GM12865 (cell line): ENCODE results near the gene SBF1.

Experiments
- DNase-seq: peaks from one replicate; pipeline ENCODE4 v3.0.0; 2010; ENCODE audit warnings: low read depth
- H3K4me3 ChIP-seq: 2 replicates; pipeline ENCODE4 v1.5.1; 2011; ENCODE audit warnings: mild to moderate bottlenecking, low read depth, low read length, control low read depth
- TF ChIP-seq, protein P1 (sequence below): IDR thresholded peaks from 2 replicates; pipeline ENCODE4 v1.5.1; 2011; ENCODE audit warnings: low read length, control low read depth, low read depth, inconsistent platforms; ENCODE audit not compliant: insufficient read depth; ENCODE audit errors: missing control alignments

Gene SBF1

GRCh38 chr22:50488006-50488677, 13.3 kb upstream of the SBF1 start:
- no peak for DNase-seq
- TF ChIP-seq, protein P1, sequence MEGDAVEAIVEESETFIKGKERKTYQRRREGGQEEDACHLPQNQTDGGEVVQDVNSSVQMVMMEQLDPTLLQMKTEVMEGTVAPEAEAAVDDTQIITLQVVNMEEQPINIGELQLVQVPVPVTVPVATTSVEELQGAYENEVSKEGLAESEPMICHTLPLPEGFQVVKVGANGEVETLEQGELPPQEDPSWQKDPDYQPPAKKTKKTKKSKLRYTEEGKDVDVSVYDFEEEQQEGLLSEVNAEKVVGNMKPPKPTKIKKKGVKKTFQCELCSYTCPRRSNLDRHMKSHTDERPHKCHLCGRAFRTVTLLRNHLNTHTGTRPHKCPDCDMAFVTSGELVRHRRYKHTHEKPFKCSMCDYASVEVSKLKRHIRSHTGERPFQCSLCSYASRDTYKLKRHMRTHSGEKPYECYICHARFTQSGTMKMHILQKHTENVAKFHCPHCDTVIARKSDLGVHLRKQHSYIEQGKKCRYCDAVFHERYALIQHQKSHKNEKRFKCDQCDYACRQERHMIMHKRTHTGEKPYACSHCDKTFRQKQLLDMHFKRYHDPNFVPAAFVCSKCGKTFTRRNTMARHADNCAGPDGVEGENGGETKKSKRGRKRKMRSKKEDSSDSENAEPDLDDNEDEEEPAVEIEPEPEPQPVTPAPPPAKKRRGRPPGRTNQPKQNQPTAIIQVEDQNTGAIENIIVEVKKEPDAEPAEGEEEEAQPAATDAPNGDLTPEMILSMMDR: no peak
- no peak overlapping the region for H3K4me3 ChIP-seq

GRCh38 chr22:50487290-50488005, 12.6 kb upstream of the SBF1 start:
- no peak overlapping the region for H3K4me3 ChIP-seq
- TF ChIP-seq, protein P1: no peak
- DNase-seq: no peak

- no peak for DNase-seq
- H3K4me3 ChIP-seq: no peak within 1 kb of the TSS
Measured at GRCh38 chr22:50486561-50487289, 11.9 kb upstream of the SBF1 start, which contains the start of gene MIOX. TSS of gene MIOX (plus strand) at chr22:50486859. CDS start at chr22:50486898, 39 bp downstream.

DNA sequence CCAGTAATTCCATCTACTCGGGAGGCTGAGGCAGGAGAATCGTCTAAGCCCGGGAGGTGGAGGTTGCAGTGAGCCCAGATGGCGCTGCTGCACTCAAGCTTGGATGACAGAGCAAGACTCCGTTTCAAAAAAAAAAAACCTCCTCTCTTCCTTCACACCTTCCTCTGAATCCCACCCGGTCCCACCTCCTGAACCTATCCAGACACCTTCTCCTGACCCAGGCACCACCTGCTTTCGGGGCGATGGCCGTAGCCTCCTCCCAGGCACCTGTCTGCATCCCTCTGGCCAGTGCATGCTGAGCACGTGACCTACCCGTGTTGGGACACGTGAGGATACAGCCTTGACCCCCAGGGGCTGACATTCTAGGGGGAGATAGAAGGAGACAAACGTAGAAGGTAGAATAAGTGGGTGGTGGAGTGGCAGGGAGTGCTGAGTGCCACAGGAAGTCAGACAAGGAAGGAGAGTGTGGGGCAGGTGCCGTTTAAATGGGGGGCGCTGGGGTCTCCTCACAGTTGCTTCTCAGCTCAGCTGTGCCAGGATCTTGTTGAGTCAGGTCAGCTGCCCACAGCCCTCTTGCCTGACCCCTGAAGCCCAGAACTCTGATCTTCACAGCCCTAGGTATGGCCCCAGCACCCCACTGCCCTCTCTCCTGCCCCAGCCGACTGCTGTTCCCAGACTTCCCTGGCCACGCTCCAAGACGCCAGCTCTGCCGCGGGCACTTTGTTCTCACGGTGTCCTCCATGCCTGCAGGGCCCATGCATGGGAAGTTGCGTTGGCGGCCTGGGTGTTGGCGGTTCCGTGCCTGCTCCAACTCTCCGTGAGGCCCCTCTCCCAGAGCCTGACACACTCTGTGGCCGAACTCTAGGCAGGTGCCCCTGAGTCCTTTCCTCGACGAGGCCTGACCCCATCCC, 10.6 kb upstream of the SBF1 start:
- TF ChIP-seq, protein P1: no peak
- DNase-seq: no peak
- H3K4me3 ChIP-seq: no peak overlapping the region

More at GRCh38 chr22:50486561-50487289, 11.9 kb upstream of the SBF1 start, which contains the start of gene MIOX:
- TF ChIP-seq, protein P1: no peak

- DNase-seq: no peak
- no peak overlapping the region for H3K4me3 ChIP-seq
- TF ChIP-seq, protein P1: no peak
Measured at GRCh38 chr22:50483977-50484853, 9.4 kb upstream of the SBF1 start.
